ENCODE data around the gene FGG.

The FGG gene

GRCh38 chr4:154620111-154620510, 7.7 kb upstream of the FGG start:
- Mint-ChIP-seq H3K36me3 (ENCODE audit: low read depth) (no peaks in the 10 kb centered on the region), H3K4me1 (peaks cover 6% of the 10 kb centered on the region), H3K9me3 (no peaks in the 10 kb centered on the region), H3K27ac (no peak overlapping the region), H3K27me3 (peaks cover 4% of the 10 kb centered on the region), H3K4me3 (no peak overlapping the region)
- DNase-seq (no peak), ATAC-seq (no peak)

GRCh38 chr4:154618708-154619315, 6.4 kb upstream of the FGG start:
- Mint-ChIP-seq H3K4me3 (no peak overlapping the region), H3K9me3 (no peaks in the 10 kb centered on the region), H3K36me3 (ENCODE audit: low read depth) (no peaks in the 10 kb centered on the region), H3K27ac (no peak overlapping the region), H3K27me3 (peaks cover 3% of the 10 kb centered on the region), H3K4me1 (peaks cover 6% of the 10 kb centered on the region)
- peak; percentile 62 for DNase-seq
- peak; percentile 61 for ATAC-seq

- no peak overlapping the region for H3K27ac Mint-ChIP-seq
- ATAC-seq, result no peak
- no peak overlapping the region for H3K4me3 Mint-ChIP-seq
- H3K9me3 Mint-ChIP-seq, result no peaks in the 10 kb centered on the region
- DNase-seq, result no peak
- H3K36me3 Mint-ChIP-seq (ENCODE audit: low read depth), result no peaks in the 10 kb centered on the region
- peaks cover 2% of the 10 kb centered on the region for H3K27me3 Mint-ChIP-seq
- peaks cover 6% of the 10 kb centered on the region for H3K4me1 Mint-ChIP-seq
These were observed 5.4 kb upstream of the FGG start for GRCh38 chr4:154617820-154618317.

- H3K4me1 Mint-ChIP-seq, result peaks cover 6% of the 10 kb centered on the region
- DNase-seq, result no peak
- no peak overlapping the region for H3K27ac Mint-ChIP-seq
- peaks cover 2% of the 10 kb centered on the region for H3K27me3 Mint-ChIP-seq
- H3K4me3 Mint-ChIP-seq, result no peak overlapping the region
- no peaks in the 10 kb centered on the region for H3K9me3 Mint-ChIP-seq
- ATAC-seq, result no peak
- H3K36me3 Mint-ChIP-seq (ENCODE audit: low read depth), result no peaks in the 10 kb centered on the region
These were observed 4.3 kb upstream of the FGG start for GRCh38 chr4:154616731-154617130.

DNA sequence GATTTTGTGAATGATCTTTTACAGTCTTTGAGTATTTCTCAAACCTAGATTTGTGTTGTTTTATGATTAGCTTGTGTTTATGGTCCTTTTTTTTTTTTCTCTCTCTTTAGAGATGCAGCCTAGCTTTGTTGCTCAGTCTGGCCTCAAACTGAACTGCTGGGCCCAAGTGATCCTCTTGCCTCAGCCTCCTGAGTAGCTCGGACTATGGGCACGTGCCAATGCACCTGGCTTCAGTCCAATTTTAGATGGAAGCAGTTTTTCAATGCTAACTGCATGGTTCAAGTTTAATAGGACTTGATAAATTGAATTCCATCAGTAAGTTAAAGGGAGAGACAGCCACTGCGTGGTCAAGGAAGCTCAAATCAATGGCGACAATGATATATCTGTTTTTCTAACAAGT, 3.8 kb upstream of the FGG start:
- Mint-ChIP-seq H3K9me3 (no peaks in the 10 kb centered on the region), H3K36me3 (ENCODE audit: low read depth) (no peaks in the 10 kb centered on the region), H3K27me3 (peaks cover 2% of the 10 kb centered on the region), H3K4me1 (peaks cover 6% of the 10 kb centered on the region), H3K4me3 (no peak overlapping the region), H3K27ac (no peak overlapping the region)
- no peak for DNase-seq
- ATAC-seq, result no peak

DNA sequence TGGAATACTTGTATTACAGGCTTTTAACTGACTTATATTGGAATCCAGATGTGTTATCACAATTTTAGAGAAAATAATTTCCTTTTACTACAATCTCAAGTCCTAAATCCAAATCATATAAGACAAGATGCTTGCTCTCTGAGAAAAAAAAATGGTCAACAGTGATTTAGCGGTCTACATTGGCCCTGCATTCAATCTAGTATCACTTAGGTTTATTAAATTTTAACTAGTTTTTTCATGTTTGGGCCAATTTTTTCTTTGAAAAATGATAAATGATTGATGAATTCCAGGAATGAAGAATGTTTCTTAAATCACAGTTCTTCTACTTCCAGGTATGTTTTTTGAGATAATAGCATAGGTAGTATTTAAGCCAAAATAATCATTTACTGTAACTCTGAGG, 2.8 kb upstream of the FGG start:
- Mint-ChIP-seq H3K9me3 (no peaks in the 10 kb centered on the region), H3K36me3 (ENCODE audit: low read depth) (no peaks in the 10 kb centered on the region), H3K4me1 (peaks cover 6% of the 10 kb centered on the region), H3K27ac (no peak overlapping the region), H3K4me3 (no peak overlapping the region), H3K27me3 (peaks cover 7% of the 10 kb centered on the region)
- no peak for DNase-seq
- ATAC-seq, result no peak

DNA sequence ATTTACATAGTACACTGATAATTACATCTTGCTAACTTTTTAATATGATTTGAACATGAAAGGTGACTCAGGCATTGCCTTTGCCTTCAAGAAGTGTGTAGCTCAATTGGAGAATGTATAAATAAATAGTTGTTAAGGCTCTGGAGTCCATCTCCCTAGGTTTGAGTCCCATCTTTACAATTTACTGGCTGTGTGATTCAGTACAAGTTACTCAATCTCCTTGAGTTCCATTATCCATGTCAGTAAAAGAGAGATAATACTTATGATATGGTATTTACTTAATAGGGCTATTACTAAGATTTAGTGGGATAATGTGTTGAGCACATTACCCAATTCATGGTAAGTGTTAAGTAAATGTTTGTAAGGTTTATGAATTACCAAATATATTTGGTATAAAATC, 1.9 kb upstream of the FGG start:
- Mint-ChIP-seq H3K27me3 (peaks cover 10% of the 10 kb centered on the region), H3K27ac (no peak overlapping the region), H3K9me3 (no peaks in the 10 kb centered on the region), H3K36me3 (ENCODE audit: low read depth) (no peaks in the 10 kb centered on the region), H3K4me3 (no peak overlapping the region), H3K4me1 (peaks cover 6% of the 10 kb centered on the region)
- ATAC-seq (no peak), DNase-seq (no peak)

GRCh38 chr4:154611833-154612232, 623 bp downstream of the FGG start:
- Mint-ChIP-seq H3K4me1 (peaks cover 5% of the 10 kb centered on the region), H3K9me3 (no peaks in the 10 kb centered on the region), H3K4me3 (no peak overlapping the region), H3K27me3 (peaks cover 15% of the 10 kb centered on the region), H3K27ac (no peak overlapping the region), H3K36me3 (ENCODE audit: low read depth) (no peaks in the 10 kb centered on the region)
- DNase-seq (no peak), ATAC-seq (no peak)

DNA sequence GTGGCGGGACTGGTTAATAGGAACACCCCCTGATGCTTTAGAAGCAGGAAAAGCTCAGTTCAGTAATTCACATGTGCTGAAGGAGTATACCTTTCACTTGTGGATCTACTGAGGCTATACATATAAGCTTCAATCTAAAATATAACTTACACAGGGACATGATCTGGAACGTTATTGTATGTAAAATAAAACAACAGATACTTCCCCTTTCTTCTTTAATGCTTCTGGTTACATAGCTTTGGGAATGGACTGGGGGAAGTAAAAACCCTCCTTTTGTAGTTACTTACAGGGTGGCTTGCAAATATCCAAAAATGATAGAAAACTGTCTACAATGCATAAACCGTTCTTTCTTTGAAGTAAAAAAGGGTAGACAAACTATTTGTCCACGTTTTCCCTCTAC, 1.9 kb downstream of the FGG start:
- ATAC-seq, result no peak
- Mint-ChIP-seq H3K9me3 (no peaks in the 10 kb centered on the region), H3K27me3 (peaks cover 17% of the 10 kb centered on the region), H3K27ac (no peak overlapping the region), H3K36me3 (ENCODE audit: low read depth) (no peaks in the 10 kb centered on the region), H3K4me3 (no peak overlapping the region), H3K4me1 (no peaks in the 10 kb centered on the region)
- no peak for DNase-seq

GRCh38 chr4:154609532-154609931, 2.9 kb downstream of the FGG start:
- DNase-seq (no peak), ATAC-seq (no peak)
- Mint-ChIP-seq H3K4me1 (no peaks in the 10 kb centered on the region), H3K9me3 (no peaks in the 10 kb centered on the region), H3K4me3 (no peak overlapping the region), H3K36me3 (ENCODE audit: low read depth) (no peaks in the 10 kb centered on the region), H3K27me3 (peaks cover 22% of the 10 kb centered on the region), H3K27ac (no peak overlapping the region)

DNA sequence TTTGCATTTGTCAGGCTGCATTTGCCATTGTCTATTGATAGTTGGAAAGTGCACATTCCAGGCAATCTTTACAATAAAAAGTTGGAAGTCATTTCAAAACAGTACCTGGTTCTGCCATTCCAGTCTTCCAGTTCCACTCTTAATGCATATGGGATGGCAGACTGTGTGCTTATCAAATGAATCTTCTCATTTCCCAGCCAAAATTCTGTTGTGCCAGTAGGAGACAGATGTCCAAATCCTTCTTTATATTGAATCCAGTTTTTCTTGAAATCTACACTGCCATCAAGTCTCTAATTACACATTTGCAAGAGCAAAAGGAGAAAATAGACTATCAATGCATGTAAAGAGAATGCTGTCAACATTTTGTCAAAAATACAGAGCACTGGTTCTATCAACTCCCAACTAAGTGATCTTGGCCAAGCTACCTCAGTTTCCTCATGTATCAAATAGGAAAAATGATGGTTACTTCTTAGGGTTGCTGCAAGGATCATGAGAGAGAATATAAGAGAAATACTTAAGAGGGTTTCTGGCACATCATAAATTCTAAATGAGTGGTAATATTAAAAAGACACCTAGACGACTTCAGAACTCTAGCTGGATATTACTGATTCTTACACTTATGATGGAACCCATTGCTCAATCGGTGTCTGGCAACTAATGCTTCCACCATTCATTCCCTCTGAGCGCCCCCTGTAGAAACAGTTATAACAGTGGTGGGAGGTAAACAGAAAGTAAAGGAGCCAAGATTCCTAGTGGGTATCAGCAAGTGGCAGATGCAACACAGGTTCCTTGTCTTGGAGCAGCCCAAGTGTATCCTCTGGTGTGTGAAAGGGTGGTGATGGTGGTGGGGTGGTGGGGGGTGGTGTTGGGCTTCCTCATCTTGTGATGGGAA, 3.8 kb downstream of the FGG start:
- Mint-ChIP-seq H3K36me3 (ENCODE audit: low read depth) (no peaks in the 10 kb centered on the region), H3K27me3 (peaks cover 23% of the 10 kb centered on the region), H3K4me3 (no peak overlapping the region), H3K4me1 (no peaks in the 10 kb centered on the region), H3K9me3 (no peaks in the 10 kb centered on the region), H3K27ac (no peak overlapping the region)
- DNase-seq, result no peak
- ATAC-seq, result no peak

DNA sequence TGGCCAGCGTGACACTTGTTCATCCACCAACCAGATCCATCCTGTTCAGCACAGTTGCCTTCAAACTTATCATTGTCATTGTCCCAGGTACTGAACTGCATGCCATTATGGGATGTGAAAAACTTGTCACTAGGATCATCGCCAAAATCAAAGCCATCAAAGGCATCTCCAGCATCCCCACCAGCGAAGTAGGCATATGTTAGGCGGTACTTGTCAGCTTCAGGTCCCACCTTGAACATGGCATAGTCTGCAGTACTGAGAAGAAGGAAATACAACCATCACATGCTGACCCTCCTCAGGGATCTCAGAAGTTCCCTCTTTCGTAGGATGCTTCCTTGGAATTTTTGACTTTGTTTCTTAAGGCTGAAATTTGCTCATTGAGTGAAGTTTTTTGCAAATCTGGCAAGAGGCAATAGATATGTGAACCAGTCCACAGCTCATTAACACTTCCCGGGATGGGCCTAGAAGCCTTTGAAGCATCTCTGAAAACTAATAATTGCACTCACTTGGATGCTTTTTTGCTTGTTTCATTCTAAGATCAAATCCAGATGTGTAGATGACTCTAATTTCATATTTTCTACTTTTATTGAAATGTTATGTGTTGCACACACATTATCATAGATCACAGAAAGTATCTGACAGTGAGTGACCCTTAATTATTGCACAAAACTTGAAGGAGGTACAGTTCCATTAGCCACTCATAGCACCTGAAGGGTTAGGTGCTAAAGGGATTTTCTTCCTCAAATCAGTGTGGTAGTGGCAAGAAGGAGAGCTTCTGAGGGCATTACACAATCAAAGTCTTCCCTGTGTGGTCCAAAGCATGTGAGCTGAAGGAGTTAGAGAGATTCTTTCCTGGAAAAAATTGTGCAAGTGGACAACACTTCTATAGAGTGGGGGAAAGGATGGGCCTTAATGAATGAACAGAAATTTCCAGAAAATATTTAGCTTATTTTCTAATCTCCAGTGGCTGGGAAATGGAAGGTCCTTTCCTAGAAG, 5.4 kb downstream of the FGG start:
- H3K9me3 Mint-ChIP-seq, result no peaks in the 10 kb centered on the region
- H3K36me3 Mint-ChIP-seq (ENCODE audit: low read depth), result no peaks in the 10 kb centered on the region
- no peak overlapping the region for H3K27ac Mint-ChIP-seq
- DNase-seq (no peak), ATAC-seq (no peak)
- peaks cover 25% of the 10 kb centered on the region for H3K27me3 Mint-ChIP-seq
- no peaks in the 10 kb centered on the region for H3K4me1 Mint-ChIP-seq
- no peak overlapping the region for H3K4me3 Mint-ChIP-seq

DNA sequence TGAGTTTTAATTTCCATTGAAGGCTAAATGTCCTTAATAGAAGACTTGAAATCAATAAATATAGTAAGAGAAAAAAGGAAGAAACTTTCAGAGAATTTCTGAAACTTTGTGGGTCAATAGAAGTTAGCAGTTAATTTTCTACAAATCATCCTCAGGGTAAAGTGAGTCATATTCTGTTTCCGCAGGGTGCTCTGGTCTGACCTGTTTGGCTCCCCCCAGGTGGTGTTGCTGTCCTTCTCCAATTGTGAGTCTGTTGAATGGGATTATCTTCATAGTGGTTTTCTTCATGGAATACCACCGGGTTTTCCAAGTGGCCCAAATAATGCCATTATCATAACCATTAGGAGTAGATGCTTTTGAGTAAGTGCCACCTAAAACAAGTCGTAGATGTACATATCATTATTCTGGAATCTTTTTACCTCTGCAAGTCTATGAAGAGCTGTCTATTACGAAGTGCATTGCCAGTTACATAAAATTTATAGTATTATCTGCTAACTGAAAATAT, 7.7 kb downstream of the FGG start:
- Mint-ChIP-seq H3K4me1 (no peaks in the 10 kb centered on the region), H3K4me3 (no peak overlapping the region), H3K36me3 (ENCODE audit: low read depth) (no peaks in the 10 kb centered on the region), H3K27me3 (peaks cover 20% of the 10 kb centered on the region), H3K9me3 (no peaks in the 10 kb centered on the region), H3K27ac (no peak overlapping the region)
- ATAC-seq (no peak), DNase-seq (no peak)

All from activated naive CD8-positive, alpha-beta T cell treated with anti-CD3 and anti-CD28 coated beads, Interleukin-2, amount 50 U/mL, for 24 hours (primary cell).